SIG-M5 treated with dmso at 0.1 percent for 504 hours (cell line): ENCODE results near the gene HIVEP2.
"Not testable (repeated sequence)": the region's sequence is repeated elsewhere in the genome, so short reads cannot be mapped to it uniquely, and the experiment has no call there.

Source experiments
- DNase-seq: peaks from one replicate; lab custom pipeline; 2025; ENCODE audit not compliant: unreplicated experiment; lab: John Stamatoyannopoulos, UW

Gene HIVEP2, protein sequence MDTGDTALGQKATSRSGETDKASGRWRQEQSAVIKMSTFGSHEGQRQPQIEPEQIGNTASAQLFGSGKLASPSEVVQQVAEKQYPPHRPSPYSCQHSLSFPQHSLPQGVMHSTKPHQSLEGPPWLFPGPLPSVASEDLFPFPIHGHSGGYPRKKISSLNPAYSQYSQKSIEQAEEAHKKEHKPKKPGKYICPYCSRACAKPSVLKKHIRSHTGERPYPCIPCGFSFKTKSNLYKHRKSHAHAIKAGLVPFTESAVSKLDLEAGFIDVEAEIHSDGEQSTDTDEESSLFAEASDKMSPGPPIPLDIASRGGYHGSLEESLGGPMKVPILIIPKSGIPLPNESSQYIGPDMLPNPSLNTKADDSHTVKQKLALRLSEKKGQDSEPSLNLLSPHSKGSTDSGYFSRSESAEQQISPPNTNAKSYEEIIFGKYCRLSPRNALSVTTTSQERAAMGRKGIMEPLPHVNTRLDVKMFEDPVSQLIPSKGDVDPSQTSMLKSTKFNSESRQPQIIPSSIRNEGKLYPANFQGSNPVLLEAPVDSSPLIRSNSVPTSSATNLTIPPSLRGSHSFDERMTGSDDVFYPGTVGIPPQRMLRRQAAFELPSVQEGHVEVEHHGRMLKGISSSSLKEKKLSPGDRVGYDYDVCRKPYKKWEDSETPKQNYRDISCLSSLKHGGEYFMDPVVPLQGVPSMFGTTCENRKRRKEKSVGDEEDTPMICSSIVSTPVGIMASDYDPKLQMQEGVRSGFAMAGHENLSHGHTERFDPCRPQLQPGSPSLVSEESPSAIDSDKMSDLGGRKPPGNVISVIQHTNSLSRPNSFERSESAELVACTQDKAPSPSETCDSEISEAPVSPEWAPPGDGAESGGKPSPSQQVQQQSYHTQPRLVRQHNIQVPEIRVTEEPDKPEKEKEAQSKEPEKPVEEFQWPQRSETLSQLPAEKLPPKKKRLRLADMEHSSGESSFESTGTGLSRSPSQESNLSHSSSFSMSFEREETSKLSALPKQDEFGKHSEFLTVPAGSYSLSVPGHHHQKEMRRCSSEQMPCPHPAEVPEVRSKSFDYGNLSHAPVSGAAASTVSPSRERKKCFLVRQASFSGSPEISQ (N-terminal part only)

GRCh38 chr6:142945049-142945445 lies at the start of gene HIVEP2:
Gene HIVEP2, minus strand, starts transcription at chr6:142945176. Its CDS starts 170,438 bp downstream, at chr6:142774738.
- peak; percentile 40 for DNase-seq

- DNase-seq, result no peak
Measured at GRCh38 chr6:142993977-142994376, 49.0 kb upstream of the HIVEP2 start.

- DNase-seq, result no peak
Measured at GRCh38 chr6:142987490-142987889, 42.5 kb upstream of the HIVEP2 start.

DNA sequence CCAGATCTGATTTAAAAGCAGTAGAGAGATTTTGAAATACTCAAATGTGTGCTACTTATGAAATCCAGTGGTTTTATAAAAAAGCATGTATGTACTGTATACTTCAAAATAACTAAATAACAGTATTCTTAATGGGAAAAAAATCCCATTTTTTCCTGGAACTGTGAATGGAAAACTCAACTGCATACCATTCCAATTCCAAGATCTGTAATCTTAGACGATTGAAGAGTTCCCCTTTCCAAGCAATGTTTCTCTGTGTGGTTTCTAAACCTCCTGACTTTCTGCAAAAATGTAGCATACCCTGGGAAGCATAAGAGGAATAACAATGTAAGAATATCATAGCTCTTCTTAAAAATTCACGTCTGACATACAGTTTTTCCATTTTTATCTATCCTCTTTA lies 40.3 kb upstream of the HIVEP2 start:
- DNase-seq, result no peak

DNA sequence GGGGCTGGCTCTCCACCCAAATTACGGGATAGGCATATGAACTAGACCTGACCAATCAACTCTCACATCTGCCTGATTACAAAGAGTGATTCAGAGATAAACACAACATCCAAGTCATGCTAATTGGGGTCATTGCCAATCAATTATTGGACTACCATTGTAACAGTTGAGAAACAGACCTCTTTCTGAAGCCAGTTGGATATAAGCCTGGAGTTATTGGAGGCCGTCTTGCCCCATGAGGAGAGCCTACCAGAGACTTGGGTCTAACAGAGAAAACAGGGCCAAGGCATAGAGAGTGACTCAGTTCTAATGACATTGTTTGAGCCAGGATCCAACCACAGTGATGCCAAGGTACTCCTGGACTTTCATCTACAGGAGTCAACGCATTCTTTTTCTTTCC lies 39.4 kb upstream of the HIVEP2 start:
- DNase-seq, result no peak

DNA sequence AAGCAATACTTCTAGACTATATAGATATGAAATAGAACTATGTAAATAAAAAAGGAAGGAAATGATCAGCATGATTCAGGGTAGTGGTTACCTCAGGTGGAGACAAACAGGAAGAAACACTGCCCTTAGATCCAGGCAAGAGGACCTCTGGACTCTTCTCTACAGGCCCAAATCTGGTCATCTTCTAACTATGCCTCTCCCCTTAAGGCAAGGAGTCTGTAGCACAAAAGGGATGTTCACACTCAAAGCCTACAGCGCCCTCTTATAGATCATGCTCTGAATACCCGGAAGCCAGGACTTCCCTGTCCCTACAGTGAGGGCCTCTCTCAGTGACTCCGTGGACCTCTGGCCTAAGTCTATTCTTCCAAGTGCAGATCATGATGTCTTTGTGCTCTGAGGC lies 30.4 kb upstream of the HIVEP2 start:
- DNase-seq, result no peak

DNA sequence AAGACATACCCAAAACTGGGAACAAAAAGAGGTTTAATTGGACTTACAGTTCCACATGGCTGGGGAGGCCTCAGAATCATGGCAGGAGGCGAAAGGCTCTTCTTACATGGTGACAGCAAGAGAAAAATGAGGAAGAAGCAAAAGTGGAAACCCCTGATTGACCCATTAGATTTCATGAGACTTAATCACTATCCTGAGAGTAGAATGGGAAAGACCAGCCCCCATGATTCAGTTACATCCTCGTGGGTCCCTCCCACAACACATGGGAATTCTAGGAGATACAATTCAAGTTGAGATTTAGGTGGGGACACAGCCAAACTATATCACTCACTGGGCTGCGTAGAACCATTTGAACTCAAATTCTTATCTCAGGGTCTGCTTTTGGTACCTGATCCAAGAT lies 26.0 kb upstream of the HIVEP2 start:
- not testable (repeated sequence) for DNase-seq

- DNase-seq, result no peak
Measured at GRCh38 chr6:142968601-142969000, 23.6 kb upstream of the HIVEP2 start.

GRCh38 chr6:142966294-142966693 lies 21.3 kb upstream of the HIVEP2 start:
- no peak for DNase-seq

DNA sequence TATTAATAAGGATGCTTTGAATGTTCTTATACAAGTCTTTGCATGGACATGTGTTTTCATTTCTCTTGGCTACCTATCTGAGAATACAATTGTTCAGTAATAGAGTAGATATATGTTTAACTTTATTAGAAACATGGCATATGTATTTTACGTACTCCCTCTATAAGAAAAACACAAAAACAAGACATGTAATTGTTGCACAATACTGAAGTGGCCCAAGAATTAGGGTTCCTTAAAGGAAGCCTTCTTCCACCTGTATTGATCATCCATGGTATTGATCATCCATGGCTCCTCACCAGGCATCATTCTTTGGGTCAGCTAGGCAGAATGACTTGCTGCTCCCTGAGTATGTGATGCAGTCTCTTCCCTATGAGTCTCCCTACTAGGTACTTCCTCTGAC lies 20.2 kb upstream of the HIVEP2 start:
- DNase-seq, result no peak

GRCh38 chr6:142960098-142960497 lies 15.1 kb upstream of the HIVEP2 start:
- DNase-seq, result no peak

DNA sequence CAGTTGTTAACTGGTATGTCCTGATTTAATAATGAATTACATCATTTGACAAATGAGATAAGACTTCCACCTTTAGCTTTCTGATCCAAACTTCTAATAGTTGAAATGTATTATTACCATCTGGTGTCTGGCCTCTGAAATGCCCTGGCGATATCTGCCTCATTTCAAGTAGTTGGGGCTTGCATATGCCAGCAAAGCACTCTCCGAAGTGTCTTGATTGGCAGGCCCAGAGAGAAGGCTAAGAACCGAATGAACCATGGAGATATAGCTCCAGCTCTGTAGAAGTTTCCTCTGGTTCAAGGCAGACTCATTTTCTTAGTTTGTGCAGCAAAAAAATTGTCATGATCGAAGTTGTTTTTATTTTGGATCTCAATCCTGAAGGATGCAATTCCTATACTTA lies 13.4 kb upstream of the HIVEP2 start:
- no peak for DNase-seq

DNA sequence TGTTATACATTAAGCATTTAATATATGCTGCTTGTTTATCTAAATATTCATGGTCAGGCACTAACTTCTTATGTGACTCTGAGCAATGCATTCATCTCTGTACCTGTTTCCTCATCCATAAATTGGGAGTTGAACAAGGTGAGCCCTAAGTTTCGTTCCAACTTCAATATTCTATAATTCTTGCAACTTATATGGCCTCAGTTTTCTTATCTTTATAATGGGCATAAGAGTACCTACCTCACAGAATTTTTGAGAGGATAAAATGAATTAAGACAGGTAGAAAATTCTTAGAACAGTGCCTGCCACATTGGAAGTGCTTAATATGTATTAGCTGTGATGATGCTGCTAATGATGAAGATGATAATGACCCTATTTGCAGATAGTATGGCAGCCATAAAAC lies 11.8 kb upstream of the HIVEP2 start:
- no peak for DNase-seq

DNA sequence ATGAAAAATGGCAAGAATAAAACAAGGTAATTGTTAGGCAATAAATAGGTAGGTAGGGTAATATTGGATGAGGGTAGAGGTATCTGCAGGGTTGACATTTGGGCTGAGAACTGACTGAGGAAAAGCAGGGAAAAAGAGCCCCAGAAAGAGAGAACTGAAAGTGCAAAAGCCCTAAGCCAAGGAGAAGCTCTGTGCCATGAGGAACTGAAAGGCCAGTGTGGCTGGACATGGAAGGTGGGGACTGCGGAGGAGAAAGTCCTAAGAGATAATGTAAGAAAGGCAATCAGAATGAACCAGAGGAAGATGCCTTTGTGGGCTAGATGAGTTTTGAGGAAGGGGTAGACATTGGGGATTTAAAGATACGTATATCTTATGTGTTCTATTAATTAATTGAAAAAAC lies 9.9 kb upstream of the HIVEP2 start:
- DNase-seq, result peak; percentile 41

DNA sequence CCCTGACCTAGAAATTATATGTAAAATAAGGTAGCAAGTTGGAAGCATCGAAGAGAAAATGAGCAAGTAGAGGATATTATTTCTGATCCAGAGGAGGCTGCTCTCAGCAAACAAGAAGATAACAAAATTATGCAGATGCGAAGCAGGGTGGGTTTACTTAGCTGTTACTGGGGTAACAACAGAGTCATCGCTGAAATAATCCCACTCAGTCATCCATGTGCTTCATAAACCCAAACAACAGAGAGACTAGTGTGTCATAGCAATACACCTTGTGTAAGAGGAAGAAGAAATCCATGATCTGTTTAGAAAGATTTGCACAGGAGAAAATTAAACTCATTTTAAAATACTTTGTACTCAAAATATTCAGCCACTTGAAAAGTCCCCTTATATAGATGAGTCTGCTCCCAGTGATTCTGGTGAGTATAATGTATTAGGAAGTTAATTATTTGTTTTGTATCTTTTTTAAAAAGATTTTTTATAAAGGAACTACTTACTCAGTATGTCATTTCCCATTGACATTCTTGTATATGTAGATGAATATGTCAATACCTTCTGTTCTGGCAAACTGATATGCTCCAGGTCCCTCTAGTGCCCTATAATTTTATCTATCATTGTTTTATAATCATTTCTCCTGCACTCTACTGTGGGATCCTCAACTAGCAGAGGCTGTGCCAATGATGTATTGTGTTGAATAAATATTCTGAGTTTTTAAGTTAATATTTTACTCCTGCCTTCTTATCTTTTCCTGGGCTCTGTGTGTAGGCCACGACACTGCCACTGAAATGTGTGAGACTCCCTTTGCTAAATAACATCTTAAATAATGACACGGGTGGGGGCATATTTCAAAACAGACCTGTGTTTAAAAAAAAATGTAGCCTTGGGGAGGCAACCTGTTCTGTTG lies 8.6 kb upstream of the HIVEP2 start:
- DNase-seq, result no peak

- DNase-seq, result no peak
Measured at GRCh38 chr6:142952614-142953013, 7.6 kb upstream of the HIVEP2 start.

DNA sequence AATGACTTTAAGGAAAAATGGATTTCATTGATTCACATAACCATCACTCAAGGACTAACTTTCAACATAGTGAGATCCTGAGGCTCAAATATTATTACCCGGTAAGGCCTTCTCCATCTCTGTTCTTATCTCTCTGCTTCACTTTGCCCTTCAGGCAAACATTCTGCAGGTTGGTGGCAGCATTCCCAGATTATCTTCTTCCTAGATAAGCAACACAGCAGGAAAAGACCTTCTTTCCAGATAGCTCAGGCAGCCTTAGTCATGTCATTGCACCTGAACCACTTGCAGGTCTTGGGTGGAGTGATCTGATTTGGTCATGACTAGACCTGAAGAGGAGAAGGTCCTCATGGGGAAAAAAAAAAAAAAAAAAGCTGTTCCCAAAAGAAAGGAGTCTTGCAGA lies 5.3 kb upstream of the HIVEP2 start:
- no peak for DNase-seq

DNA sequence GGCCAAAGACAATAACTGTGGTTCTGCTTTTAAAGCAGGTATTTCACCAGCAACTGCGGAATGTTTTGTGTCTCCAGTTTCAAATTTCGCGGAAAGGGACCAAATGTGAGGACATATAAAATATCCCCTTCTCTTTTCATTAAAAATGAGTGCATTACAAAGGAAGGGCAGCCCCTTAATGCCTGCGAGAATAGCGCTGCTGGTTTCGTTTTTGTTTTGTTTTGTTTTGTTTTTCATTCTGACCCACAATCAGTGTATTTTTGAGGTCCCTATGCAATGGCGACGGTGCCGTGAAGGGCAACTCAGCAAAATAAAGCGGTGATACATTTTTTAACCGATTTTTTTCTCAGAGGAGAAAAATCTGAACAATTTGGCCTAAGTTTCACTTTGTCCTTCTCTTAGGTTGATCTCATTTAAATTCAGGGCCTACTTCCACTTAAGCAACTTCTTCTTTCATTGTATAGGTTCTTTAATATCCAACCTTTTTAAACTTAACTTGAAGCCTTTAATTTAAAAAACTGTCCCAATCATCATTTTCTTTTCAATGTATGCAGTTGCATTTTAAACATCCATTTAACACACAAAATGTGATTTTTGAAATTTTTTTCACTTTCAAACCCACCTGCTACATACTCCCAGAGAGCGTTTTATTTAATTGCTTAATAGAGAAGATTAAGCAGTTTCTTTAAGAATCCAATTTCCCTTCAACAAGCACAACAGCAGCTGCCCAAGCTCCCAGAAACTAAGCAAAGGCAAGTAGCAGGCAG lies 2.9 kb upstream of the HIVEP2 start:
- peak; percentile 21 for DNase-seq

GRCh38 chr6:142946924-142947713 lies 2.1 kb upstream of the HIVEP2 start:
- no peak for DNase-seq
